GM21619 (cell line): Measurements from ENCODE around the gene UPK2.

Experiments used
- ATAC-seq: cut with Tn5 transposase; IDR thresholded peaks from one replicate; pipeline ENCODE4 v1.9.1; 2021; ENCODE audit not compliant: unreplicated experiment

The UPK2 gene

GRCh38 chr11:118956094-118956846 lies at the start of gene UPK2:
UPK2 (plus strand) TSS chr11:118956298; CDS start chr11:118956351, 53 bp downstream.
- ATAC-seq, result peak; percentile 69

GRCh38 chr11:118907051-118908042 lies 48.8 kb upstream of the UPK2 start:
- ATAC-seq, result peak; percentile 72

GRCh38 chr11:118908264-118908663 lies 47.8 kb upstream of the UPK2 start:
- no peak for ATAC-seq

- no peak for ATAC-seq
These were observed 47.0 kb upstream of the UPK2 start for GRCh38 chr11:118908901-118909618.

GRCh38 chr11:118909619-118910308 lies 46.3 kb upstream of the UPK2 start:
- ATAC-seq, result no peak

- ATAC-seq, result no peak
These were observed 45.6 kb upstream of the UPK2 start for GRCh38 chr11:118910309-118911112.

GRCh38 chr11:118911113-118911879 lies 44.8 kb upstream of the UPK2 start:
- no peak for ATAC-seq

- no peak for ATAC-seq
These were observed 44.0 kb upstream of the UPK2 start for GRCh38 chr11:118911880-118912741.

- no peak for ATAC-seq
These were observed 43.2 kb upstream of the UPK2 start for GRCh38 chr11:118912742-118913410.

- no peak for ATAC-seq
These were observed 42.5 kb upstream of the UPK2 start for GRCh38 chr11:118913411-118914125.

- no peak for ATAC-seq
These were observed 41.8 kb upstream of the UPK2 start for GRCh38 chr11:118914178-118914918.

GRCh38 chr11:118914987-118915386 lies 41.1 kb upstream of the UPK2 start:
- no peak for ATAC-seq

GRCh38 chr11:118915396-118915795 lies 40.7 kb upstream of the UPK2 start:
- ATAC-seq, result no peak

- no peak for ATAC-seq
These were observed 39.9 kb upstream of the UPK2 start for GRCh38 chr11:118915941-118916841.

- ATAC-seq, result no peak
These were observed 39.2 kb upstream of the UPK2 start for GRCh38 chr11:118916842-118917388.
